Neural progenitor cell (in vitro differentiated cells): ENCODE measurements around the gene MYO1D. TPM values are rescaled to one million over a fixed set of nuclear protein-coding genes. Genes with fewer than 3 reads are reported as not detected.
A peak's percentile ranks its signal among the peaks of the same experiment; 100 is the strongest.

ENCODE experiments used
- DNase-seq: peaks from one replicate; pipeline ENCODE4 v3.0.0-alpha.2; 2016; ENCODE audit warnings: low spot score
- H2AFZ ChIP-seq: fragments of 200-600 bp; sonication (generic); replicated peaks from 2 replicates; pipeline ENCODE4 v1.6.1; 2016; ENCODE audit warnings: antibody characterized with exemption
- H3F3A ChIP-seq: fragments of 200-600 bp; sonication (generic); 2 replicates; pipeline ENCODE4 v1.6.1; 2016; ENCODE audit warnings: antibody characterized with exemption, low read depth
- H3K27ac ChIP-seq: fragments of 200-600 bp; sonication (generic); 2 replicates; pipeline ENCODE4 v1.5.1; 2016; ENCODE audit warnings: mild to moderate bottlenecking
- H3K27me3 ChIP-seq: fragments of 200-600 bp; sonication (generic); 2 replicates; pipeline ENCODE4 v1.6.1; 2016; ENCODE audit warnings: mild to moderate bottlenecking, moderate library complexity
- H3K36me3 ChIP-seq: fragments of 200-600 bp; sonication (generic); 2 replicates; pipeline ENCODE4 v1.5.1; 2016
- H3K4me1 ChIP-seq: fragments of 200-600 bp; sonication (generic); 2 replicates; pipeline ENCODE4 v1.6.1; 2016; ENCODE audit warnings: mixed run types
- H3K4me2 ChIP-seq: fragments of 200-600 bp; sonication (generic); 2 replicates; pipeline ENCODE4 v1.6.1; 2016
- H3K4me3 ChIP-seq: fragments of 200-600 bp; sonication (generic); 2 replicates; pipeline ENCODE4 v1.5.1; 2016
- H3K79me2 ChIP-seq: fragments of 200-600 bp; sonication (generic); 2 replicates; pipeline ENCODE4 v1.6.1; 2016; ENCODE audit warnings: low read depth
- H3K9ac ChIP-seq: fragments of 200-600 bp; sonication (generic); 2 replicates; pipeline ENCODE4 v1.6.1; 2016
- H3K9me3 ChIP-seq: fragments of 200-600 bp; sonication (generic); 2 replicates; pipeline ENCODE4 v1.5.1; 2016; ENCODE audit warnings: low read depth
- H4K20me1 ChIP-seq: fragments of 200-600 bp; sonication (generic); 2 replicates; pipeline ENCODE4 v1.6.1; 2016; ENCODE audit warnings: low read depth
- H3K27ac Mint-ChIP-seq: 3 replicates; pipeline ENCODE4 v1.8.0; 2021; ENCODE audit warnings: mixed read lengths
- H3K27me3 Mint-ChIP-seq: 2 replicates; pipeline ENCODE4 v1.8.0; 2022; ENCODE audit warnings: low read depth, mild to moderate bottlenecking, inconsistent platforms, moderate library complexity, mixed read lengths; ENCODE audit not compliant: insufficient read depth
- H3K36me3 Mint-ChIP-seq: 3 replicates; pipeline ENCODE4 v1.8.0; 2021; ENCODE audit warnings: mixed read lengths
- H3K4me1 Mint-ChIP-seq: 3 replicates; pipeline ENCODE4 v1.8.0; 2021; ENCODE audit warnings: mixed read lengths
- H3K4me3 Mint-ChIP-seq: 3 replicates; pipeline ENCODE4 v1.8.0; 2021; ENCODE audit warnings: mild to moderate bottlenecking, moderate library complexity, mixed read lengths
- H3K9me3 Mint-ChIP-seq: 3 replicates; pipeline ENCODE4 v1.8.0; 2020; ENCODE audit warnings: mixed read lengths
- EZH2 ChIP-seq: fragments of 200-600 bp; sonication (generic); IDR thresholded peaks from 2 replicates; pipeline ENCODE4 v1.6.1; 2017; ENCODE audit warnings: antibody characterized with exemption, mild to moderate bottlenecking, moderate library complexity
- EZH2phosphoT487 ChIP-seq: fragments of 200-600 bp; sonication (generic); IDR thresholded peaks from 2 replicates; pipeline ENCODE4 v1.6.1; 2017; ENCODE audit warnings: antibody characterized with exemption
- total RNA-seq: library from RNA; depleted of rRNA; stranded (reverse); fragments of >200 nt; gene quantifications from 2 replicates; pipeline ENCODE4 v1.2.3, GENCODE V29; 2015; ENCODE audit warnings: low replicate concordance
- TF ChIP-seq, protein P1 (sequence below): fragments of 200-600 bp; sonication (generic); IDR thresholded peaks from 2 replicates; pipeline ENCODE4 v1.5.1; 2017; ENCODE audit warnings: antibody characterized with exemption, mild to moderate bottlenecking

MYO1D gene
- total RNA-seq, 1 donor from 2014 or later = 6.2 TPM

DNA sequence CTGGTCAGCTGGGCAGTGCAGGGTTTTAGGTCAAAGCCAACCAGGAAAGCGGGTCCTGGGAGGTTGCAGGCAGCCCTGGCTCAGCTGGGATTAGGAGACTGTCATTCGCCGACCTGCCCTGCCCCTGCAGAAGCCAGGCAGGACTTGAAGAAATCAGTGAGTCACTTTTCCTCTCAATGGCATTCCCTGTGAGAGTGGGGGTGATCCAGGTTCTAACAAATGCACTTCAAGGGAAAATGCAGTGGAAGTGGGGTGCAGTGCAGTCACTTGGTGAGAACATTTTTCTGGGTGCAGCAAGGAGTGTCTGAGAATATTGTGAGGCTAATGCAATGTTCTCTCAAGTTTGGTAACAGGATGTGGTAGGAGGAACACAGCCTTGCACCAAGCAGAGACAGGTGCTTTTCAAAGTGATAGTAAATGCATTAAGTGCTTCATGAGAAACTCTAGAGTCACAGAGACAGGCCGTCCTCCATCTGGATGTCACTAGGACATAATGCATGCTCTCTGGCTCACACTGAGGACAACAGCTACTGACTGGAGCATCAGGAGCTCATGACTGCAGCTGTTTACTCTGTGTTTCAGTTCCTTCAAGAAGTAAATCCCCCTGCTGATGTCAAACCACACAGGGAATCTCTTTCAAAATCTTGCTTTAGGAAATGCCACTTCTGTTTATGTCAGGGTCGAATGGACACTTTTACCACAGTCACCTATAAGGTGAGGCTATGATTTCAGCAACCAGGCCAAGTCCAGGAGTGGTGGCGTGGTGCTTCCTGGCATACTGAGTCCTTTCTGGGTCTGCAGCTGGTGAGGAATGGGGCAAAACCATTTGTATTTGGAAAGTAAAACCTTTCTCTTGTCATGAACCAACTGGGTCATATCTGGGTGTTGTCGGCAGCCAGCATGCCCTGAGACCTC, 373.4 kb downstream of the MYO1D start:
- Histone ChIP-seq H3K27me3 (no peaks in the 10 kb centered on the region), H3K79me2 (no peaks in the 10 kb centered on the region), H3K4me3 (no peak overlapping the region), H3K4me1 (peaks cover 5% of the 10 kb centered on the region), H3K9ac (no peak overlapping the region), H3F3A (no peaks in the 10 kb centered on the region), H4K20me1 (no peaks in the 10 kb centered on the region), H3K9me3 (no peaks in the 10 kb centered on the region), H3K4me2 (no peak overlapping the region), H2AFZ (no peak overlapping the region), H3K36me3 (no peaks in the 10 kb centered on the region), H3K27ac (no peak overlapping the region)
- TF ChIP-seq EZH2phosphoT487 (no peak), EZH2 (no peak)
- TF ChIP-seq, protein P1, sequence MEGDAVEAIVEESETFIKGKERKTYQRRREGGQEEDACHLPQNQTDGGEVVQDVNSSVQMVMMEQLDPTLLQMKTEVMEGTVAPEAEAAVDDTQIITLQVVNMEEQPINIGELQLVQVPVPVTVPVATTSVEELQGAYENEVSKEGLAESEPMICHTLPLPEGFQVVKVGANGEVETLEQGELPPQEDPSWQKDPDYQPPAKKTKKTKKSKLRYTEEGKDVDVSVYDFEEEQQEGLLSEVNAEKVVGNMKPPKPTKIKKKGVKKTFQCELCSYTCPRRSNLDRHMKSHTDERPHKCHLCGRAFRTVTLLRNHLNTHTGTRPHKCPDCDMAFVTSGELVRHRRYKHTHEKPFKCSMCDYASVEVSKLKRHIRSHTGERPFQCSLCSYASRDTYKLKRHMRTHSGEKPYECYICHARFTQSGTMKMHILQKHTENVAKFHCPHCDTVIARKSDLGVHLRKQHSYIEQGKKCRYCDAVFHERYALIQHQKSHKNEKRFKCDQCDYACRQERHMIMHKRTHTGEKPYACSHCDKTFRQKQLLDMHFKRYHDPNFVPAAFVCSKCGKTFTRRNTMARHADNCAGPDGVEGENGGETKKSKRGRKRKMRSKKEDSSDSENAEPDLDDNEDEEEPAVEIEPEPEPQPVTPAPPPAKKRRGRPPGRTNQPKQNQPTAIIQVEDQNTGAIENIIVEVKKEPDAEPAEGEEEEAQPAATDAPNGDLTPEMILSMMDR = no peak
- Mint-ChIP-seq H3K4me1 (peaks cover 30% of the 10 kb centered on the region), H3K36me3 (no peaks in the 10 kb centered on the region), H3K9me3 (peaks cover 17% of the 10 kb centered on the region), H3K27me3 (peaks cover 6% of the 10 kb centered on the region), H3K4me3 (no peak overlapping the region), H3K27ac (peak overlapping the region; percentile 37)
- DNase-seq = no peak

DNA sequence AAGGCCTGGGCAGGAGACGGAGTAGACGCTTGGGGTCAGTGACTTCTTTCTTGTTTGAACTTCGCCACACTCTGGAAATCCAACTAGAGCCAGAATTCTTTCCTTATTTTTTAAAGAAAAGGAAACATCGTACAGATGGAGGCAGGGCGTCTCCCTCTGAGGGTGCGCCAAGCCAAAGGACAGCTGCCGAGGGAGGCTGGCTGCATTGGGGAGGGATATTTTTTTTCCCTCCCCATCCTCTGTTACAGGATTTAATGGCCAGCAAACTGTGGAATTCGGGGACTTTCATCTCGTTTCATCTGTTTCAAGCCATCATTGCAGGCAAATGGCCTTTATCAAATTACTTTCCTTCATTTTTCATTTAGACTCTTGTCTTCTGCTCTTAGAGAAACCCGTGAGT, 374.2 kb downstream of the MYO1D start:
- no peak for DNase-seq
- no peak overlapping the region for H3K9ac ChIP-seq
- H3K27me3 Mint-ChIP-seq = peaks cover 6% of the 10 kb centered on the region
- no peaks in the 10 kb centered on the region for H3F3A ChIP-seq
- no peaks in the 10 kb centered on the region for H3K36me3 ChIP-seq
- H3K27ac Mint-ChIP-seq = no peak overlapping the region
- H2AFZ ChIP-seq = no peak overlapping the region
- TF ChIP-seq EZH2phosphoT487 = no peak
- no peaks in the 10 kb centered on the region for H3K9me3 ChIP-seq
- peaks cover 5% of the 10 kb centered on the region for H3K4me1 ChIP-seq
- no peaks in the 10 kb centered on the region for H3K36me3 Mint-ChIP-seq
- no peaks in the 10 kb centered on the region for H3K27me3 ChIP-seq
- H3K4me3 ChIP-seq = no peak overlapping the region
- H3K4me1 Mint-ChIP-seq = peaks cover 37% of the 10 kb centered on the region
- H3K79me2 ChIP-seq = no peaks in the 10 kb centered on the region
- no peak overlapping the region for H3K27ac ChIP-seq
- no peaks in the 10 kb centered on the region for H4K20me1 ChIP-seq
- H3K4me3 Mint-ChIP-seq = no peak overlapping the region
- no peak overlapping the region for H3K4me2 ChIP-seq
- H3K9me3 Mint-ChIP-seq = peaks cover 17% of the 10 kb centered on the region

DNA sequence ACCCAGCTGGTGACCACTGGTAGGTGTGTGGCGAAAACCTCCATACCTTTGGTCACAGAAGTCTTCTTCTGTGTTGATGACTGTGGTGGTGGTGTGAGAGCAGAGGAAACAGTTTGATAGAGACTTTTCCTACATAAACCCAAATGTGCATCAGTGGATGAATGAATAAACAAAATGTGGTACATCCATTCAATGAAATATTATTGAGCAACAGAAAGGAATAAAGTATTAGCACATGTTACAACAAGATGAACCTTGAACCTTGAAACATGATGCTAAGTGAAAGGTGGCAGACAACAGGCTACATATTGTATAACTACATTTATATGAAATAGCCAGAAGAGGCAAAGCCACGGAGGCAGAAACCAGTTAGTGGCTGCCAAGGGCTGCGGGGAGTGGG, 374.9 kb downstream of the MYO1D start:
- Mint-ChIP-seq H3K9me3 (peaks cover 17% of the 10 kb centered on the region), H3K4me1 (peaks cover 37% of the 10 kb centered on the region), H3K4me3 (no peak overlapping the region), H3K27me3 (peaks cover 6% of the 10 kb centered on the region), H3K36me3 (no peaks in the 10 kb centered on the region), H3K27ac (peak overlapping the region; percentile 10)
- Histone ChIP-seq H3K27me3 (no peaks in the 10 kb centered on the region), H3K9me3 (no peaks in the 10 kb centered on the region), H4K20me1 (no peaks in the 10 kb centered on the region), H3F3A (no peaks in the 10 kb centered on the region), H3K9ac (no peak overlapping the region), H3K27ac (no peak overlapping the region), H3K36me3 (no peaks in the 10 kb centered on the region), H2AFZ (no peak overlapping the region), H3K79me2 (no peaks in the 10 kb centered on the region), H3K4me1 (peaks cover 5% of the 10 kb centered on the region), H3K4me3 (no peak overlapping the region), H3K4me2 (no peak overlapping the region)
- TF ChIP-seq, protein P1 = no peak
- TF ChIP-seq EZH2 = no peak
- TF ChIP-seq EZH2phosphoT487 = no peak
- no peak for DNase-seq

DNA sequence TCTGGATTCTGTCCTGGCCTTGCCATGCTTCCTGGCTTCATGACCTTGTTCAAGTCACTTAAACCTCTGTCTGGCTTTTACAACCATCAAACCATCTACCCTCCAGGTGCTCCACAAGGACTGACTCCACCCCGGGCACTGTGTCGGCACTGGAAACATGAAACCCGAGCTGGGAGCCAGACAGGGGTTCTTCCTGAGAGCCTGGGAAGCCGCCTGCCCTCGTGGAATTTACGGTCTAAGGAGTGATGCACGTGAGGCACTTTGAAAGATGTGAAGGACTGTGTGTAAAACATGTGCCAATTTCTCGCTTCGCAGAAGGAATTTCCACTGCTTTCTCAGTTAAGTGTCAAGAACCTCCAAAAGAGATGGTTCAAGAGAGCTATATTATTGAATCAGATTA, 378.5 kb downstream of the MYO1D start:
- Histone ChIP-seq H3K9me3 (no peaks in the 10 kb centered on the region), H2AFZ (no peak overlapping the region), H3K27ac (no peak overlapping the region), H3K79me2 (no peaks in the 10 kb centered on the region), H3K9ac (no peak overlapping the region), H3F3A (no peaks in the 10 kb centered on the region), H3K4me3 (no peak overlapping the region), H3K36me3 (no peaks in the 10 kb centered on the region), H3K4me2 (no peak overlapping the region), H3K27me3 (no peaks in the 10 kb centered on the region), H3K4me1 (no peaks in the 10 kb centered on the region), H4K20me1 (no peaks in the 10 kb centered on the region)
- no peak overlapping the region for H3K27ac Mint-ChIP-seq
- H3K27me3 Mint-ChIP-seq = peaks cover 3% of the 10 kb centered on the region
- no peaks in the 10 kb centered on the region for H3K36me3 Mint-ChIP-seq
- H3K4me3 Mint-ChIP-seq = no peak overlapping the region
- peaks cover 23% of the 10 kb centered on the region for H3K4me1 Mint-ChIP-seq
- TF ChIP-seq EZH2 = no peak
- TF ChIP-seq EZH2phosphoT487 = no peak
- TF ChIP-seq, protein P1 = no peak
- peaks cover 4% of the 10 kb centered on the region for H3K9me3 Mint-ChIP-seq
- DNase-seq = no peak
